AG09309 (cell line): ENCODE results near the gene SCN8A.

Experiments used
- DNase-seq: peaks from one replicate; pipeline ENCODE4 v3.0.0-alpha.2; 2010; ENCODE audit warnings: low read depth
- H3K4me3 ChIP-seq: 2 replicates; pipeline ENCODE4 v1.5.1; 2011; ENCODE audit warnings: mild to moderate bottlenecking, low read depth, low read length, moderate library complexity; ENCODE audit not compliant: control insufficient read depth
- CTCF ChIP-seq: IDR thresholded peaks from 2 replicates; pipeline ENCODE4 v1.5.1; 2011; ENCODE audit warnings: mild to moderate bottlenecking, low read depth, low read length, inconsistent platforms; ENCODE audit not compliant: insufficient read depth, control insufficient read depth; ENCODE audit errors: missing control alignments

Gene SCN8A

GRCh38 chr12:51819736-51820525, 228.9 kb downstream of the SCN8A start:
- no peak for TF ChIP-seq CTCF
- DNase-seq = no peak
- no peak overlapping the region; the same call in 1 of the 2 replicates for H3K4me3 ChIP-seq

GRCh38 chr12:51820526-51821439, 229.8 kb downstream of the SCN8A start:
- no peak overlapping the region for H3K4me3 ChIP-seq
- no peak for TF ChIP-seq CTCF

GRCh38 chr12:51821440-51822260, 230.6 kb downstream of the SCN8A start:
- no peak overlapping the region for H3K4me3 ChIP-seq
- no peak for TF ChIP-seq CTCF
- DNase-seq = no peak

More at GRCh38 chr12:51820526-51821439, 229.8 kb downstream of the SCN8A start:
- no peak for DNase-seq

- no peak for DNase-seq
- H3K4me3 ChIP-seq = no peak overlapping the region
- no peak for TF ChIP-seq CTCF
Observed at GRCh38 chr12:51822261-51822616, 231.2 kb downstream of the SCN8A start.

- DNase-seq = no peak
- no peak for TF ChIP-seq CTCF
- no peak overlapping the region for H3K4me3 ChIP-seq
Observed at GRCh38 chr12:51822956-51823355, 231.9 kb downstream of the SCN8A start.
